GM19328 (cell line): ENCODE results near the gene RFC5.

Source experiments
- ATAC-seq: cut with Tn5 transposase; IDR thresholded peaks from one replicate; pipeline ENCODE4 v1.9.1; 2021; ENCODE audit warnings: mild to moderate bottlenecking, moderate library complexity; ENCODE audit not compliant: unreplicated experiment

The RFC5 gene

GRCh38 chr12:118050972-118051910, 34.7 kb downstream of the RFC5 start:
- ATAC-seq, result no peak

- no peak for ATAC-seq
Measured at GRCh38 chr12:118052324-118053070, 36.0 kb downstream of the RFC5 start.

GRCh38 chr12:118053071-118053985, 36.8 kb downstream of the RFC5 start:
- ATAC-seq, result no peak

- no peak for ATAC-seq
Measured at GRCh38 chr12:118055144-118055557, 38.6 kb downstream of the RFC5 start.

- no peak for ATAC-seq
Measured at GRCh38 chr12:118055865-118056773, 39.6 kb downstream of the RFC5 start.

- no peak for ATAC-seq
Measured at GRCh38 chr12:118058227-118058626, 41.7 kb downstream of the RFC5 start.

- no peak for ATAC-seq
Measured at GRCh38 chr12:118058881-118059280, 42.4 kb downstream of the RFC5 start.

- ATAC-seq, result no peak
Measured at GRCh38 chr12:118059341-118060191, 43.1 kb downstream of the RFC5 start.

GRCh38 chr12:118060301-118061010, 44.0 kb downstream of the RFC5 start:
- ATAC-seq, result no peak

GRCh38 chr12:118061011-118061872, 44.7 kb downstream of the RFC5 start, which contains the start of gene WSB2:
WSB2 (minus strand) TSS chr12:118061179; CDS start chr12:118061048, 131 bp downstream.
- no peak for ATAC-seq

- ATAC-seq, result no peak
Measured at GRCh38 chr12:118061873-118062843, 45.7 kb downstream of the RFC5 start.

- no peak for ATAC-seq
Measured at GRCh38 chr12:118063576-118064391, 47.3 kb downstream of the RFC5 start.

GRCh38 chr12:118064608-118065007, 48.1 kb downstream of the RFC5 start:
- ATAC-seq, result no peak

GRCh38 chr12:118065380-118065779, 48.9 kb downstream of the RFC5 start:
- no peak for ATAC-seq

GRCh38 chr12:118068445-118068844, 51.9 kb downstream of the RFC5 start:
- ATAC-seq, result no peak
